Nephron (organoid): ENCODE measurements around the gene TAPBP.

Experiments
- H3K27ac Mint-ChIP-seq, 3 experiments: 2 replicates each; pipeline ENCODE4 v1.8.0; 2020; ENCODE audit warnings: mixed read lengths in 3 of 3, mild to moderate bottlenecking in 2 of 3, moderate library complexity in 1 of 3
- H3K27me3 Mint-ChIP-seq: 2 replicates; pipeline ENCODE4 v1.8.0; 2021; ENCODE audit warnings: low read depth, mild to moderate bottlenecking, moderate library complexity, mixed read lengths
- H3K36me3 Mint-ChIP-seq: 2 replicates; pipeline ENCODE4 v1.8.0; 2020; ENCODE audit warnings: low read depth, mixed read lengths
- H3K4me1 Mint-ChIP-seq: 2 replicates; pipeline ENCODE4 v1.8.0; 2020; ENCODE audit warnings: mixed read lengths
- H3K4me3 Mint-ChIP-seq, 3 experiments: 2 replicates each; pipeline ENCODE4 v1.8.0; 2020; ENCODE audit warnings: mild to moderate bottlenecking in 3 of 3, mixed read lengths in 3 of 3, moderate library complexity in 2 of 3
- H3K9me3 Mint-ChIP-seq: 2 replicates; pipeline ENCODE4 v1.8.0; 2020; ENCODE audit warnings: mixed read lengths
- CTCF ChIP-seq, 3 experiments: fragments of 200-600 bp; sonication (generic); IDR thresholded peaks; one replicate each; pipeline ENCODE4 v1.5.0; 2021; ENCODE audit warnings: antibody characterized with exemption in 3 of 3; ENCODE audit not compliant: unreplicated experiment in 3 of 3

Gene TAPBP

GRCh38 chr6:33316603-33317418, 2.9 kb upstream of the TAPBP start:
- no peak for TF ChIP-seq CTCF (IDR thresholded peaks at IDR 0.05; ENCODE audit: unreplicated experiment in 3 of 3)
- Mint-ChIP-seq H3K4me3 (peak overlapping the region; percentile 87 to 97 (median 97)), H3K36me3 (peaks cover 25% of the 10 kb centered on the region), H3K27me3 (peaks cover 13% of the 10 kb centered on the region), H3K4me1 (peaks cover 74% of the 10 kb centered on the region), H3K27ac (peak overlapping the region; percentile 74 to 98 (median 91)), H3K9me3 (no peaks in the 10 kb centered on the region)

GRCh38 chr6:33315793-33316602, 2.1 kb upstream of the TAPBP start:
- Mint-ChIP-seq H3K27ac (peak overlapping the region; percentile 74 to 98 (median 91)), H3K36me3 (peaks cover 25% of the 10 kb centered on the region), H3K9me3 (no peaks in the 10 kb centered on the region), H3K4me3 (peak overlapping the region; percentile 87 to 97 (median 97)), H3K27me3 (peaks cover 13% of the 10 kb centered on the region), H3K4me1 (peaks cover 67% of the 10 kb centered on the region)
- no peak for TF ChIP-seq CTCF (IDR thresholded peaks at IDR 0.05; ENCODE audit: unreplicated experiment in 3 of 3)

DNA sequence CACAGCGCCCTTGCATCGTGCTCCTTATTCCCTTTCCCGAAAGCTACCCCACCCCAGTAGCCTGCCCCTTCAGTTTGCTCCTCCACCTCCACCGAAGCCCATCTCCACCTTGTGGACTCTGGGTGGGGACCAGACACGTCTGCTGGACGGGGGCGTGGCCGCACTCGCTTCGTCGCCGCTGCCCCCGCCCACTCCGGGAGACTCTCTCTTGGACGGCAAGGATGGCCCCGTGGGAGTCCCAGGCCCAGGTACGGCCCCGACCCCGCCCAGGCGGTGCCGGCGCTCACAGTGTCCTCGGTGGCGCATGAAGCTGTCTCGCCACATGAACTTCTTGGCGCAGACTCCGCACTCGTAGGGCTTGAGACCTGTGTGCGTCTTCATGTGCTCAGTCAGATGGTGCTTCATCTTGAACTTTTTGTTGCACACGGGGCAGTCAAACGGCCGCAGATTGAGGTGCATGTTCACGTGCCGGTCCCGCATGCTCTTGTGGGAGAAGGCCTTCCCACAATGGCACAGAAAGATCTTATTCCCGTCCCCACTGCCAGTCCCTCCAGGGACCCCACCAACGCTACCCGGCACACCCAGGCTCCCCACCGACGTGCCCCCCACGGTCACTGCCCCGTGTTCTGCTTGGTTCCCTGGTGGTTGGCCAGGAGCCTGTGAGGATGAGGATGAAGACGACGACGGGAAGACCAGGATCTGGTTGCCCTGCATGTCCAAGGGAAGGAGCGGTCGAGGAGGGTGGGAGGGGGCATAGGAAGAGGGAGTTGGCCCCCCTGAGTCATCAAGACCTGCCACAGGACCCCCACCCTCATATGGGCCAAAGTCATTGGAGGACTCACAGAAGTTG, 1.3 kb upstream of the TAPBP start:
- Mint-ChIP-seq H3K4me3 (peak overlapping the region; percentile 97 to 98 (median 97)), H3K4me1 (peaks cover 58% of the 10 kb centered on the region), H3K27ac (peak overlapping the region; percentile 95 to 98 (median 96)), H3K27me3 (peaks cover 13% of the 10 kb centered on the region), H3K9me3 (no peaks in the 10 kb centered on the region), H3K36me3 (peaks cover 19% of the 10 kb centered on the region)
- no peak for TF ChIP-seq CTCF (IDR thresholded peaks at IDR 0.05; ENCODE audit: unreplicated experiment in 3 of 3)

DNA sequence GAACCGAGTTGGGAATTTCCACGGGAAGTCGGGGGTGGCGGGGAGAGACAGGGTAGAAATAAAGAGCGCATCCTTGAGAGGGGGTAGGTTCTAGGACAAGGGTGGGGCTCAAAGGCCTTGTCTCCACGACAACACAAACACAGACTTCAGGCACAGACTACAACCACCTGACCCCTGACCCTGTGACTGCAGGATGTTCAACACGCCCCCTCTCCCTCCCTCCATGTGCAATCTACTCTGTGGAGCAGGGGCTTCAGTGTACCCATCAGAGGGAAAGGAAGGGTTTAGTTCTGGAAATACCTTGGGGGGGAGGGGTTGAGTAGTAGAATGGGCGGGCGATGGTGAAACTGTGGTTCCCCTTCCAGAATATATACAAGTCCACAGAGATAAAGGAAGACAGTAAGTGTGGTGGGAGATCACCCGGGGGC, 651 bp upstream of the TAPBP start:
- no peak for TF ChIP-seq CTCF (IDR thresholded peaks at IDR 0.05; ENCODE audit: unreplicated experiment in 3 of 3)
- peaks cover 52% of the 10 kb centered on the region for H3K4me1 Mint-ChIP-seq
- H3K27me3 Mint-ChIP-seq: peaks cover 13% of the 10 kb centered on the region
- H3K27ac Mint-ChIP-seq: peak overlapping the region; percentile 95 to 98 (median 96)
- peaks cover 13% of the 10 kb centered on the region for H3K36me3 Mint-ChIP-seq
- H3K4me3 Mint-ChIP-seq: peak overlapping the region; percentile 97 to 98 (median 97)
- H3K9me3 Mint-ChIP-seq: no peaks in the 10 kb centered on the region

DNA sequence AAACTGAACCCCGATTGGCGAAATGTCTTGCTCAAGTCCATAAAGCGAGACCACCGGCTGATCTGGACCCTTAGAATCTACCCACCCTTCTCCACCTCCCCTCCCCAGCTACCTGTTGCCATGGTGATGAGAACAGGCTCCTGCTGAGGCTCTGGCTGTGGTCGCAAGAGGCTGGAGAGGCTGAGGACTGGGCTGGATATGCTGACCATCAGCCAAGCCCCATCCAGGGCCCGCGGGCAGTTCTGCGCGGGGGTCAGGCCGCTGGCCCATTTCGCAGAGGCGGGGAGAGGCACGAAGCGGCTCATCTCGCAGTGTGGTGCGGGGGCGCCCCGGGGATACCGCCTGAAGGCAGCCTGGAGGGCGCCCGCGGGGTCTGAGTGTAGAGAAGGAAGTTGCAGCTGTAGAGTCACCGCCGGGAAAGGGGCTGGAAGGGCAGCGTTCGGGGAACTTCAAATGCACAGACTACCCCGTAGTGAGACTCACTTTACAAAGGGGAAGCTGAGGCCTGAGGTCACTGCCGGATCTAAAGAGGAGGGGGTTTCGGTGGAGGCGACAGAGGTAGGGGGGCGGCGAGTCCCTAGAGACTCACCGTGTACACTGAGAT, 671 bp downstream of the TAPBP start:
- H3K27ac Mint-ChIP-seq: peak overlapping the region; percentile 95 to 98 (median 96)
- peak overlapping the region; percentile 97 to 98 (median 97) for H3K4me3 Mint-ChIP-seq
- peaks cover 8% of the 10 kb centered on the region for H3K36me3 Mint-ChIP-seq
- H3K27me3 Mint-ChIP-seq: peaks cover 13% of the 10 kb centered on the region
- TF ChIP-seq CTCF (IDR thresholded peaks at IDR 0.05; ENCODE audit: unreplicated experiment in 3 of 3): no peak
- H3K9me3 Mint-ChIP-seq: no peaks in the 10 kb centered on the region
- peaks cover 39% of the 10 kb centered on the region for H3K4me1 Mint-ChIP-seq
